Stimulated activated CD4-positive, alpha-beta T cell treated with anti-CD3 and anti-CD28 coated beads, Interleukin-15, amount 100 ng/mL, for 24 hours (primary cell): ENCODE measurements around the gene ERCC6L2.

Experiments used
- DNase-seq: peaks from one replicate; pipeline ENCODE4 v3.0.0-alpha.2; 2020

The ERCC6L2 gene

DNA sequence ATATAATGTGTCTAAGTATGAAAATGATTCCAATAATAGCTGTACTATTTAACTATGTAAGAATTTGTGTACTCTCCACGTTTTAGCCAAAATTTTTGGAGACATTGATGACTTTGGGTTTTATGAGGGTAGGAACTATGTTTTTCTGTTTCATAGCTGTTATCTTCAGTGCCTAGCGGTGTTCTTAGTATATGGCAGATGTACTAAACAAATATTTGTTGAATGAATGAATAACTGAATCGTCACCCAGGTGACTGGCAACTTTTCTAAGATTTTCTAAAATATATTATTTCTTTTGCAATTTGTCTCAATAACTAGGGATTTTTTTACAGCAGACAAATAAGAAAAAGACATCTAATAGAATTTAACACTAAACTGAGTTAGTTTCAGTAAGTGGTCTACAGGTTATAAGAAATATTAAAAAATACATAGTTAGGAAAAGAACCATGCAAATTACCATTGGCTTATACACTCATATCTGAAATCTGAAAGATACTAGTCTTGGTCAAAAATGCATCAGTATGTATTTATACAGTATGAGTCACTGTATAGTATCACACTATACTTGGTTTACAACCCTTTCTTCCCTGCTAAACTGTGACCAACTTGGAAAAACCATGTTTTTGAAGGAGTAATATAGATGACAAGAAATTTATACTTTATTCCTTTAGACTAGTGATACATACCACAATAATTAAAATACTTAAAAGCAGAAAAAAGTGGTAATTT lies 10.5 kb upstream of the ERCC6L2 start:
- no peak for DNase-seq

DNA sequence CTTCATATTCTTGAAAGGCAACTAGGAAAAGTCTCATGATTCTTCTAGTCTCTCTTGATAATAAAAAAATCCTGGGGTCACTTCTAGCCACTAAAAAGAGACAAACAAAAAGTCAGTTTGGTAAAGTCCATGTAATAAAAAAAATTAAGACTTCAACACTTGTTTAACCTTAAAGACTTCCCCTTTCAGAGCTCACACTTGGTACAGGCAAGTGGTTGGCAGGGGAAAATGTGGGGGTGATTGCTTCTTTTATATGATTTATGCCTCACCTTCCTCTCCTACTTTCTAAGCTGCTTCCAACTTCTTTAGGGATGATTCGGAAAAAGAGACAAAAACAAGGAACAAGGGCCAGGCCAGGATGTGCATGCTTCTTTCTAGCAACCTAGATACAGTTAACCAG lies 5.1 kb upstream of the ERCC6L2 start:
- DNase-seq: no peak

DNA sequence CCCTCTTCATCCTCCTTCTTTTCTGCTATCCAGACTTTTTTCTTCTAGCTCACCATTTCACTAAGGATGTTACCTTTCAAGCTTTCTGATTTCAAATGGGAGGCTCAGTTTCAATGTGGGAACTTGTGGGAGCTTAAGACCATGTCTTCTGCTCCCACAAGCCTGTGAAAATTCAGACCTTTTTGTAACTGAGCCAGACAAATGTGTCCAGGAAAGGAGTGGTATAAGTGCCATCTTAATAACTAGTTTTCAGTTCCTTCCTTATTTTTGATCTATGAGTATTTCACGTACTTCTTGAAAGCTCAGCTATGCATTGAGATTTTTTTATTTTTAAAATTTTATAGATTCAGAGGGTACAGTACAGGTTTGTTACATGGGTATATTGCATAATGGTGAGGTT lies 4.6 kb upstream of the ERCC6L2 start:
- DNase-seq: no peak

DNA sequence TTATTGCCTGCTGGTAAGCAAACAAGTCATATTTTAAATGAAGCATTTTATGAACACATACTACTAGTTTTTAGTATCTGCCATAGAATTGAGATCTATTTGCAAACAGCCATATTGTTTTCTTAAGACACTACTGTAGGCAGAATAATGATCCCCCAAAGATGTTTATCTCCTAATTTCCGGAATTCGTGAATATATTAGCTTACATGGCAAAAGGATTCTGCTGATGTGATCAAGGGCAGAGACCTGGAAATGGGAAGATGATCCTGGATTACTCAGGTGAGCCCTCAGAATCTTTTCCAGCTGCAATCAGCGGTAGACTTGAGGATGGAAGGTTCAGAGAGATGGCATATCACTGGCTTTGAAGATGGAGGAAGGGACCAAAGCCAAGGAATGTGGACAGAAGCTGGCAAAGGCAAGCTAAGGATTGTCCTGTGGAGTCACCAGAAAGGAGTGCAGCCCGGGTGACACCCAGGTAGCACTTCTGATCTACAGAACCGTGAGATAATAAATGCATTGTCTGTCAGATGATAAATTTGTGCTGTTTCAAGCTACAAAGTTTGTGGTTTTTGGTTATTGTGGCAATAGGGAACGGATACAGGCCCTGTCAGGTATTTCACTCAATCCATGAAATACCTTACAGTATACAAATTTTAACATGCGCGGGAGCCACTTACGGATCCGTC lies 1.0 kb upstream of the ERCC6L2 start:
- DNase-seq: no peak

DNA sequence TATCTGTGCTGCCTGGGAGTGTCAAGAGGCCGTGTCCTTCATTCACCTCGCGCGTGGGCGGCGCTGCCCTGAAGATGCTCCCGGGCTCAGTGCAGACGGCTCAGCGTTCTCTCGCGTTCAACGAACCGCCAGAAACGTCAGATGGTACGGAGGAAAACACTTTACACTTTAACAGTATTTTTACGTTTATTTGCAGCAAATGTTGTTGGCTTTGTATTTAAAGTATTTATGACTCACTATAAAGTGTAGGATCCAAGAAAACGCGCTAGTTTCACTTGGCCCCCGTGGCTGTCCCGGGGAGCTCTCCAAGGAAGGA lies 544 bp upstream of the ERCC6L2 start:
- DNase-seq: peak; percentile 81

DNA sequence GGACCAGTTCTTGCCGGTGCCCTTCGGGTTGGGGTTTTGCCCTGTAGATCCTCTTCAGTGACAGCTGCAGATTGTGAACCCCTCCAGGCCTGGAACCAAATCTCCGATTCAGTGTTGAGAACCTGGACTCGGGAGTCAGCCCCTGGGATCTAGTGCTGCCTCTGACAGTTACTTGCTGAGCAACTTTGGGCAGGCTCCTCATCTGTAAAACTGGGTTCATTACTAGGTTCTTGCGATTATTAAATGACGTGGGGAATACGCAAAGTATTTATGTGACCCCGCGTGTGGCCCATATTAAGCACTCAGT lies 600 bp downstream of the ERCC6L2 start:
- DNase-seq: no peak

DNA sequence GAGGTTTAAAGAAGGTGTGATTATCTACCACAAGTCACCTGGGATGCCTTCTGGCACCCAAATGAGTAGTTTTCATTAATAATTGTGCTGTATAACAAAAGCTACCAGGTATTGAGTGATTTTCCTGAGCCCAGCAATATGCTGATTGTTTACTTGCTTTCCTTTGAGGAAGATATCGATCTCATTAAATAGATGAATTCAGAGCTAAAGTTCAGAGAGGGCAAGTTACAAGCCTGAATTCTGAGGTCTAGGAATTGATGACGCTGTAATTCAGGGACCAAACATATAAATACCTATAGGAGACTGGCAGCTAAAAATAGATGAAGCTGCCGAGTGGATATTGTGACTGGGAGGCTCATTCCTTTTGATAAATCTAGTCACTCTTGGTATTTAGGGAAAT lies 1.1 kb downstream of the ERCC6L2 start:
- no peak for DNase-seq

DNA sequence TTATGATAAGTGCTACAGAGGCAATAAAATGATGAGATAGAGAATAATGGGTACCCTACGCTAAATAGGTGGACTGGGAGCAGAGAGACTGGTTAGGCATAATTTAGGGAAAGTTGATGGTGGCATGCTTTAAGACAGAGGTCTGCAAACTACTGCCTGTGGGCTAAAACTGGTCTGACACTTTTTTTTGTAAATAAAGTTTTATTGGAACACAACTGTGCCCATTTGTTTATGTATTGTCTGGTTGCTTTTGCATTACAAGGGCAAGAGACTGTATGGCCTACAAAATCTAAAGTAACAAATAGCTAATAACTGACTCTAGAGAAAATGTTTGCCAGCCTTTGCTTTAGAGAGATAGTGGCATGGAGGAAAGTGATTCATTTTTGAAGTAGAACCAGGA lies 2.5 kb downstream of the ERCC6L2 start:
- DNase-seq: no peak

DNA sequence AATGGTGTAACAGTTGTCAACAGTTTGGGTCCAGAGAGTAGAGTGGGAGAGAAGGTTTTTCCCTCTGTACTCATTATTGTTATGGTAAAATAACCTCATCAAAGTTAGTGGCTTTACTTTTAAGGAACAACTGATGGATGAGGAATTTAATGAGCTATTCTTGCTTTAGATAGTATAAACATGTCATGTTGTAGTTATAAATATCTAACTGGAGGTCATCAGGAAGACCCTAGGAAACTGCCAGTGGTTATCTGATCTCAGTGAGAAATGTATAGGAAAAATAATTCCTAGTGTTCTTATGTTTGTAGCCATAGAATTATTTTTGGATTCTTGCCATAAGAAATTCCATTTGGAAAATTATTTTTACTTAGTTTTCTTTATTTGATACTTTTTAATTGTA lies 4.1 kb downstream of the ERCC6L2 start:
- DNase-seq: no peak

DNA sequence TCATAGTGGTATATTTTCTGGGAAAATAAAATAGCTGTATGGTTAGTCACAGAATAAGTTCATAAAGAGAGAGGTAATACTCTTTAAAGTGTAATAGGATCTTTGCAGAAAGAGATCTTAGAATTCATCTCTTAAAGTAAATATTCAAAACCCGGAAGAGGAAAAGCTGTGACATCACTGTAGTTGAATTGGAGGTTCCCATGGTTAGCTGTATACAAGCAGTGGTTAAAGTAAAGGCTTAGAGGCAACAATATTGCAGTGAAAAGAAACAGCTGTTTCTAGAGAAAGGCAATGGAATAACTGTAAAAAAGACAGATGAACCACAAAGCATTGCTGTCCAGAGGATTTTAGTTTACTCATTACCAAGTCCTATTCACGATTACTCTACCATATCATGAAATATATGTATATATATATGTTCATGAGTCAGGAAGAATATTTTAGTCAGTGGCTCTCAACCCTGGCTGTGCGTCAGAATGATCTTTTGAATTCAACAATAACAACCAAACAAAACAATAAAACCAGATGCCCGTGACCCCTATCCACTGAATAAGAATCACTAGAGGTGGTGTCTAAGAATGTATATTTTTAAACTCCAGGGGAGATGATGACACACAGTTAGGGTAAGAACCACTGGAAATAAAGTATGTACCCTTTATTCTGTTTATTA lies 4.7 kb downstream of the ERCC6L2 start:
- DNase-seq: no peak

DNA sequence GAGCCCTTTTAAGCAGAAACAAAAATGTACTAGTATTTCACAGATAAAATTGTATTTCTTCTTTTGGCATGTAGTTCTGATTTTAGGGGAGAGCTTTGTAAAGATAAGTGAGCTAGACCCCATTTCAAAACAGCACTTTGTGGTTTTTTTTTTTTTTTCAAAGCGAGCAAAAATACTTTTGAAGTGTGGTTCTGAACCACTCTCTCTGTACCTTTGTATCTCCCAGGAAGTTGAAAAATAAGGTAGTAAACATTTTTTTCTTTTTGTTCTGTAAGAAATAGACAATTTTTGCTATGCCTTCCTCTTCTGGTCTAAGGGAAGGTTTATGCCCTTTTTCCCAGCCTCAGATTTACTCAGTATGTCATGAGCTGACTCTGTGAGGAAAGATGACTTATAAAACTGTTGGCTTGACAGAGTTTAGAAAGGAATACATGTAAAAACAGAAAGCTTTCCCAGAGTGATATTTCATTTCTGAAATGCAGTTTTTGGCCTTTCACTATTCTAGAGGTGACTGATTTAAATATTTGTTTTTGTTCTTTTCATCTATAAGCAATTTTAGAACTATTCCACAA lies 12.5 kb downstream of the ERCC6L2 start:
- DNase-seq: no peak

DNA sequence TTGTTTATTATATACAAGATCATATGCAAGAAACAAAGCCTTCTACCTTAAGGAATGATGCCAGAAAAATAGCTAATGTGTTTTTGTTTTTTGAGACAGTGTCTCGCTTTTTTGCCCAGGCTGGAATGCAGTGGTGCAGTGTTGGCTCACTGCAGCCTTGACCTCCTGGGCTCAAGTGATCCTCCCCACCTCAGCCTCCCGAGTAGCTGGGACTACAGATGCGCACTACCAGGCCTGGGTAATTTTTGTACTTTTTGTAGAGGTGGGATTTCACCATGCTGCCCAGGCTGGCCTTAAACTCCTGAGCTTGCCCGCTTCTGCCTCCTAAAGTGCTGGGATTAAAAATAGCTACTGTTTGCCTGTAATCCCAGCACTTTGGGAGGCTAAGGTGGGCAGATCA lies 15.1 kb downstream of the ERCC6L2 start:
- DNase-seq: no peak

DNA sequence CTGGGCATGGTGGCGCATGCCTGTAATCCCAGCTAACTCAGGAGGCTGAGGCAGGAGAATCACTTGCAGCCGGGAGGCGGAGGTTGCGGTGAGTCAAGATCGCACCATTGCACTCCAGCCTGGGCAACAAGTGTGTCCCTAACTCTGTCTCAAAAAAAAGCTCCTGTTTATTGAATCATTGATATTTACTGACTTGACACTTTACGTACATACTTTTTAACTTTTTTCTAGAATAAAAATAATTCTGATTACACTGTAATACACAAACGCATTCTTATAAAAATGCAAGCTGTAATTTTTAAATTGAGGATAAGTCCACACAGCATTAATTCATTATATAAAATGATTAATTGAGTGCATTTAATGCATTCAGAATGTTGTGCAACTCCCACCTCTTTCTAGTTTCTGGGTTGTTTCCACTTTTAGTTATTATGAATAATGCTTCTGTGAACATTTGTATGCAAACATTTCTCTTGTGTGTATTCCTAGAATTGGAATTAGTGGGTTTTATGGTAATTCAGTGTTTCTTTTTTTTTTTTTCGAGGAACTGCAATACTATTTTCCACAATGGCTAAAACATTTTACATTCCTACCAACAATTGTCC lies 15.7 kb downstream of the ERCC6L2 start:
- no peak for DNase-seq

DNA sequence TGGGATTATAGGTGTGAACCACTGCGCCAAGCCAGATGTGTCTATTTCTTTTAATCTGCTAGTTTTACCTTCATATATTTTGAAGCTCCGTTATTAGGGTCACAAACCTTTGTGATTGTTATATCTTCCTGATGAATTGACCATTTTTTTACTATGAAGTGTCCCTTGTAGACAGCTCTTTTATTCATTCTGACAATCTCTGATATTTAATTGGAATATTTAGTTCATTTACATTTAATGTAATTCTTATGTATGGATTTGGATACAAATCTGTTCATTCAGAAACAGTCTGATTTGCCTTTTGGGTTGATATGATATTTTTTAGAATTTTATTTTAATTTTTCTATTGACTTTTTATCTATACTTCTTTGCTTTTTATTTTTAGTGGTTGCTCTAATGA lies 17.2 kb downstream of the ERCC6L2 start:
- no peak for DNase-seq

DNA sequence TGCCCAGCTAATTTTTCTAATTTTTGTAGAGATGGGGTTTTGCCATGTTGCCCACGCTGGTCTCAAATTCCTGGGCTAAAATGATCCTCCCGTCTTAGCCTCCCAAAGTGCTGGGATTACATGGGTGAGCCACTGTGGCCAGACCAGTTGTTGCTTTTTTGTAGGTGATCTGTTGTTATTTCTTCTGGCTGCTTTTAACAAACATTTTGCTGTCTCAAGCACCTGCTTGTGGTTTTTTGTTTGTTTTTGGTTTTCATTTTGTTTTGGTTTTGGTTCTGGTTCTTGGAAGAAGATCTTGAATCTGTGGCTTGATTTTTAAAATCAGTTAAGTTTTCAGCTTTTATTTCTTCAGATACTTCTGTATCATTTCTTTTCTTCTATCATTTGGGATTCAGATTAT lies 21.1 kb downstream of the ERCC6L2 start:
- DNase-seq: no peak

DNA sequence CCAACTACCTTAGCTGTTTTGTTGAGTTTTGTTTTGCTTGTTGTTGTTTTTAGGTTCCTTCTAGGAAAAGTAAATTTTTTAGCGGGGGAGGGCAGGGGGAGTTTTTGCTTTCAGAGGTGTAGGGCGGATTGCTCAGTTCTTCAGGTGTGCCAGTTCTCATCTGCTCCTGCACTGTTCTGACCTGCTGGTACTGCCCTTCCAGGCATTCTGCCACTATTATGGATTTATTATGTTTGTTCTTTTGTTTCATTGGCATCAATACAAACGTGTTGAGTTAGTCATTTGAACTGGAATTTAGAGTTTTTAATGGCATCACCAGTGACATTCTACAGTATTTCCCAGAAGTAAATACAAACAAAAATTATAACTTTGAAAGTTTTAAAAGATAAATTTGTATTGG lies 26.0 kb downstream of the ERCC6L2 start:
- no peak for DNase-seq

DNA sequence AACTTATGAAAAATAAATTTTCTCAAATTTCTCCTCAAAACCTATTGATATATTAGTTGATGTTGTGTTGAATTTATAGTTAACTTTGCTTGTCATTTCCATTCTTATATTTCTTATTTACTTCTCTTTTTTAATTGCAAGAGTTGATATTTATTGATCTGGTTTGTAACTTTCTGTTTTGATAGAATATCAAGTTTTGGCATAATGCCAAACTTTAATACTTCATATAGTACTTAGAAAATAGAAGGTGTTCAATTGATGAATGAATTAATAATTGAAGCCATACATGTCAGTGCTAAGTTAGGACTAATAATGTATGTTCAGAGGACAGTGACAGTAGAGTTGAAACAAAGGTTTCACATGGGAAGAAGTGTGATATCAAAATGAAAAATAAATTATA lies 27.9 kb downstream of the ERCC6L2 start:
- DNase-seq: no peak

DNA sequence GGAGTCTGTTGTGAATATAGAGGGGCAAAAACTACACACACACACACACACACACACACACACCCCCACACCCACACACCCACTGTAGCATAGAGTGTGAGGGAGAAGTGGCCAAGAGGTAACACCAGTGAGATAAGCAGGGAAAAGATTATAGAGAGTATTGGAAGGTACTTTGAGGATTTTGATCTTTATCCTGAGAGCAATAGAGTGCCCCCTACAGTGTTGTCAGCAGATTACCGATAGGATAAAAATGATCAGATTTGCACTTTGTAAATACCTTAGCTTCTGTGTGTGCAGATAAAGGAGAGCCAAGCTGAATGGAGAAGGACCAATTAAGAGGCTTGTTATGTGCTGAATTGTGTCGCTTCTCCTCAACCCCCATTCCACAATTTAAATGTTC lies 32.3 kb downstream of the ERCC6L2 start:
- no peak for DNase-seq

DNA sequence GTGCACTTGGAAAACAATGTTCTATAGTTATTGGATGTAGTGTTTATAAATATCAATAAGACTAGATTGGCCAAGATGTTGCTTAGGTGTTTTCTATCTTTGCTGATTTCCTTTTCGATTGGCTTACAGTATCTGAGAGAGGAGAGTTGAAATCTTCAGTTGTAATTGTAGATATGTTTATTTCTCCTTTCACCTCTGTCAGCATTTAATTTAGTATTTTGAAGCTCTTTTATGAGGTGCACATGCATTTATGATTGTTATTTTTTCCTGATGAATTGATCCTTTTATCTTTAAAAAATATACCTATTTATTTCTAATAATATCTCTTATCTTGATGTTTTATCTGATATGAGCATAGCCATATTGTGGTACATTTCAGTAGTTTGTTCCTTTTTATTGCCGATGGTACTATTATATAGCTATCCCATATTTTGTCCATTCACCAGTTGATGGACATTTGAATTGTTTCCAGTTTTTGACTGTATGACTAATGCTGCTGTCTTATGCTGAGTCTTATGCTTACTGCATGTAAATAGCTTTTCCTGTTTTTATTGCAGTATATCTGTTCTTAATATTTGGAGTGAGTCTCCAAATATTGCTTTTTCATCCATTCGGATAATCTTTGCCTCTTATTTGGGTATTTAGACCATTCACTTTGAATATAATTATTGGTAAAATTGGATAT lies 34.7 kb downstream of the ERCC6L2 start:
- DNase-seq: no peak

DNA sequence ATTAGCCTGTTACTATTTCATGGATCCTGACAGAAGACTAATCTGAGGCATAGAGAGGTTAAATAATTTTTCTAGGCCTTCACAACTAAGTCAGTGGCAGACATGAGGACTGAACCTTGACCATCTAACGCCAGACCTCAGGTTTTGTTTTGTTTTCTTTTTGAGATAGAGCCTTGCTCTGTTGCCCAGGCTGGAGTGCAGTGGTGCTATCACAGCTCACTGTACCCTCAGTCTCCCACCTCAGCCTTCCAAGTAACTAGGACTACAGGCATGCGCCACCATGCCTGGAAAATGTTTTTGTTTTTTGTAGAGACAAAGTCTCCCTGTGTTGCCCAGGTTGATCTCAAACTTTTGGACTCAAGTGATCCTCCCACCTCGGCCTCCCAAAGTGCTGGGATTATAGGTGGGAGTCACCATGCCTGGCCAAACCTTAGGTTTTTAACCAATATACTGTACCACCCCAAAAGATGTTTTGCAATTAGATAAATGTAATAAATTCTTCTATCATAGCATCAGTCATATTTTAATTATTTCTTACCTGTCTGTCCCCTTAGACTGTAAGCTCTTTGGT lies 35.4 kb downstream of the ERCC6L2 start:
- no peak for DNase-seq

DNA sequence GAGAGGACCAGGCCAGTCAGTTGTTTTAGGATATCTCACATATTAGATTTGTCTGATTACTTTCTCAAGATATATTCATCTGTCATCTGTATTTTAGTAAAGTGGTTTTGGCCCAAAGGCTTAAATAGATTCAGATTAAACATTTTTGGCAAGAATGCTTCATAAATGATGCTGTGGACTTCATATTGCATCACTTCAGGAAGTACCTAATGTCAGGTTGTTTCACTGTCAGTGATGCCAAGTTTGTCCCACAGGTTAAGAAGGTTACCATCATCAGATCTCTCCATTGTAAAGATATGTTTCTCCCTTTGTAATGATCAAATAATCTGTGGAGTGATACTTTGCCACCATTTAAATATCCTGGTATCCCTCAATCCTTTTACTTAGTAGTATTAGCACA lies 37.3 kb downstream of the ERCC6L2 start:
- no peak for DNase-seq

DNA sequence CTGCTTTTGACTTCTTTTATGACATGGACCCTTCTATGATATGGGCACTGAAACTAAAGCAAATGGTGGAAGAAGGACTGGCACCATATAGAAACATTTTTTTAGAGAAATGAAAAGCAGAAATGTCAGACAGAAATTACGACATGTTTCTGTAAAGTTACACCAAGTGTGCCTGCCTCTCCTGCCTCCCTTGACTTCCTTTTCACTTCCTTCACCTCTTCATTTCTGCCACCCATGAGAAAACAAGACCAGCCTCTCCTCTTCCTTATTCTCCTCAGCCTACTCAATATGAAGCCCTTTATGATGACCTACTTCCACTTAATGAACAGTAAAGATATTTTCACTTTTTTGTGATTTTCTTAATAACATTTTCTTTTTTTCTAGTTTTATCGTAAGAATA lies 44.5 kb downstream of the ERCC6L2 start:
- DNase-seq: no peak

DNA sequence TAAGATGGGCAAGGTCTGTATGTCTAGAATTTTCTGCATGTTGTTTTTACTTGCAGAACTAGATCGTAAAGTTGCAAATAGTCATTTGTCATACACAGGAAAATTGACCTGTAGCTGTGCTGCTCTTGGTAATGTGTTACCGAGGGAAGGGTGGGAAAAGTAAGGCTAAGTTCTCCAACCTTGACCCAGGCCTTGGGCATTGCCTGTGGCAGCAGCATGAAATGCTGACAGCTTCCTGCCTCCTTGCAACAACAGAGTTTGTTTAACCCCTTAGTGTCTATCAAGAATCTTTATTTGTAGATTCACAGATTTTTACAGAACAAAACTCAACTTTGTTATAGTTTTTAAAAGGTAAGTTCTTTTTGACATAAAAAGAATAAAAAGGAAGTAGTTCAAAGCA lies 48.3 kb downstream of the ERCC6L2 start:
- no peak for DNase-seq
